Vagina (tissue), 2 donors: ENCODE measurements around the gene B3GNT7. TPM values are rescaled to one million over a fixed set of nuclear protein-coding genes. Genes with fewer than 3 reads are reported as not detected.

ENCODE experiments used
- DNase-seq, 2 donors: peaks; one replicate each; pipeline ENCODE4 v3.0.0-alpha.2; 2017; ENCODE audit errors: extremely low spot score in 2 of 2
- H3K27ac ChIP-seq: fragments of 200-600 bp; sonication (generic); one replicate; pipeline ENCODE4 v1.5.1; 2019
- H3K27me3 ChIP-seq: fragments of 200-600 bp; sonication (generic); one replicate; pipeline ENCODE4 v1.5.1; 2019
- H3K36me3 ChIP-seq, 2 donors: fragments of 200-600 bp; sonication (generic); one replicate each; pipeline ENCODE4 v1.5.1; 2017 to 2019
- H3K4me1 ChIP-seq: fragments of 200-600 bp; sonication (generic); one replicate; pipeline ENCODE4 v1.5.1; 2019
- H3K4me3 ChIP-seq, 2 donors: fragments of 200-600 bp; sonication (generic); 1 replicate in 1 of 2; 2 replicates in 1 of 2; pipeline ENCODE4 v1.5.1; 2016 to 2019
- H3K9me3 ChIP-seq: fragments of 200-600 bp; sonication (generic); one replicate; pipeline ENCODE4 v1.5.1; 2019
- CTCF ChIP-seq, 3 experiments: fragments of 450-650 bp in 2 of 3; fragments of 200-600 bp in 1 of 3; sonication (generic) in 1 of 3; IDR thresholded peaks; one replicate each; pipeline ENCODE4 v1.5.1; 2017 to 2019; ENCODE audit warnings: antibody characterized with exemption in 3 of 3, mild to moderate bottlenecking in 2 of 3, moderate library complexity in 2 of 3
- POLR2A ChIP-seq, 2 donors: fragments of 450-650 bp; IDR thresholded peaks; one replicate each; pipeline ENCODE4 v1.6.1; 2017; ENCODE audit warnings: antibody characterized with exemption in 2 of 2, mild to moderate bottlenecking in 2 of 2, moderate library complexity in 2 of 2
- POLR2AphosphoS5 ChIP-seq, 2 donors: sonication (generic); formaldehyde crosslinking; IDR thresholded peaks; one replicate each; pipeline ENCODE4 v1.9.0; 2017; ENCODE audit warnings: antibody characterized with exemption in 2 of 2, mild to moderate bottlenecking in 2 of 2, low read depth in 1 of 2; ENCODE audit not compliant: insufficient read depth in 1 of 2
- intact Hi-C: fragments of 100-400 bp; cut with DNase I; formaldehyde crosslinking; loops from one replicate; pipeline ENCODE4 v1.15.1; 2023
- total RNA-seq: library from RNA; depleted of rRNA; stranded (reverse); fragments of >200 nt; gene quantifications from one replicate; pipeline ENCODE4 v1.2.3, GENCODE V29; 2016

Gene B3GNT7
- total RNA-seq, 1 donor from 2014 or later: 7.1 TPM

GRCh38 chr2:231409776-231410175 lies 14.3 kb downstream of the B3GNT7 start:
- DNase-seq: no peak
- no peaks in the 10 kb centered on the region for H3K9me3 ChIP-seq
- TF ChIP-seq CTCF (IDR thresholded peaks at IDR 0.05) (no peak), POLR2A (IDR thresholded peaks at IDR 0.05) (no peak), POLR2AphosphoS5 (IDR thresholded peaks at IDR 0.05; ENCODE audit: insufficient read depth in 1 of 2, low read depth in 1 of 2) (no peak)
- H3K27ac ChIP-seq: no peak overlapping the region
- H3K4me3 ChIP-seq: no peak overlapping the region
- peaks cover 17% of the 10 kb centered on the region for H3K4me1 ChIP-seq
- no peaks in the 10 kb centered on the region for H3K27me3 ChIP-seq
- no peaks in the 10 kb centered on the region for H3K36me3 ChIP-seq
- intact Hi-C loops: loop anchor here (10.0 kb wide), 1 partner anchor 305 kb away; no protein-coding TSS in a partner anchor

GRCh38 chr2:231410293-231411004 lies 14.9 kb downstream of the B3GNT7 start:
- H3K9me3 ChIP-seq: no peaks in the 10 kb centered on the region
- H3K27ac ChIP-seq: no peak overlapping the region
- H3K4me3 ChIP-seq: no peak overlapping the region
- TF ChIP-seq CTCF (IDR thresholded peaks at IDR 0.05): no peak
- no peak for TF ChIP-seq POLR2AphosphoS5 (IDR thresholded peaks at IDR 0.05; ENCODE audit: insufficient read depth in 1 of 2, low read depth in 1 of 2)
- no peak for TF ChIP-seq POLR2A (IDR thresholded peaks at IDR 0.05)
- intact Hi-C loops: loop anchor here (10.0 kb wide), 1 partner anchor 306 kb away; no protein-coding TSS in a partner anchor
- H3K27me3 ChIP-seq: no peaks in the 10 kb centered on the region
- DNase-seq: no peak
- H3K36me3 ChIP-seq: no peaks in the 10 kb centered on the region
- H3K4me1 ChIP-seq: peaks cover 17% of the 10 kb centered on the region

DNA sequence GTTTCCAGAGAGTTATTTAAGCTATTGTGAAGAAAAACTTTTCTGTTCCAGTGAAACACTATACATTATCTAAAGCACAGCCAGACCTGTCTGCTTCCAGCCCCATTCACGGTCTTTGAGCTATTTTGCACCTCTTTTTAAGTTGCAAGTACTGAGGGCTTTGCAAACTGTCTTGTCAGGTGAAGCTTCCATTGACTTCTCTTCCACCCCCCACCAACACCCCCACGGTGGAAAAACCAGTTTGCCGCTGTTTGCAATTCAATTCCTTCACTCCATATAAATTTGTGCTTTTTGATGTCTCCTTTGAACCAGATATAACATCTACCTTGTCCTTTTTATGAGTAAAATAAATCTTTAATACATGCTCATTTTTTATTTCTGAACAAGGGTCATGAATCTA lies 15.7 kb downstream of the B3GNT7 start:
- no peaks in the 10 kb centered on the region for H3K27me3 ChIP-seq
- H3K4me3 ChIP-seq: no peak overlapping the region
- DNase-seq: no peak
- intact Hi-C loops: loop anchor here (10.0 kb wide), 1 partner anchor 306 kb away; no protein-coding TSS in a partner anchor
- H3K9me3 ChIP-seq: no peaks in the 10 kb centered on the region
- TF ChIP-seq POLR2A (IDR thresholded peaks at IDR 0.05) (no peak), CTCF (IDR thresholded peaks at IDR 0.05) (no peak), POLR2AphosphoS5 (IDR thresholded peaks at IDR 0.05; ENCODE audit: insufficient read depth in 1 of 2, low read depth in 1 of 2) (no peak)
- H3K36me3 ChIP-seq: no peaks in the 10 kb centered on the region
- peaks cover 17% of the 10 kb centered on the region for H3K4me1 ChIP-seq
- no peak overlapping the region for H3K27ac ChIP-seq

DNA sequence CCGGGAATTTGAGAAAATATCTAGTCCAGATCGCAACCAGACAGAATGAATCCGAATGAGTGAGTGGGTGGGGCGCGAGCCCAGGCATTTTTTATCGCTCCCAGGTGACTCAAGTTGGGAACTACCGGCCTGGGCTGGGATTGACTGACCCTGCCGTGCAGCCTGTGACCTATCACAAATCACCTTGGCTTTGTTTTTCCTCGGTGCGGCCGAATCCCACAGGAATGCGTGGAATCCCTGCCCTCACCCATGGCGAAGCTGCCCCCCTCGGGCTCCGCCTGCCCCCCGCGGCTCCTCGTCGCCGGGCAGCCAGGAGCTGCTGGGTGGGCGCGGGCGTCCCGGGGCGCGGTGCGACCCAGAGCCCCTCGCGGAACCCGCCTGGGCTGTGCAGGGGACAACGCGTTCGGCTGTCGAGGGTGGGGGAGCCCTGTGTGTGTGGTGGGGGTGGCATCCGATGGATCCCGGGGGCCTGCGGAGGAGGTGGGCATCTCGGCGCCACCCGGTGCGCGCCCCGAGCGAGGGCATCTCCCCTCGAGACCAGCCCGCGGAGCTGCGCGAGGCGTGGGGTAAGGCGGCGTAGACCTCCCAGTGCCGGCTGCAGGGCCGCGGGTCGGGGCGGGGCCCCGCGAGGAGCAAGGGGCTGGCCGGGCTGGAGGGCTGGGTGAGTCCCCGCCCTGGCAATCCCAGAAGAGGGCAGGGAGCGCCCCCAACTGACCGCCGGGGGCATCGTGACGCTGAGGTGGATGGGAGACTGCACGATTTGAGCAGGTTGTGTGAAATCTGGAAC lies 16.5 kb downstream of the B3GNT7 start:
- TF ChIP-seq CTCF (IDR thresholded peaks at IDR 0.05) (peak; percentile 19 to 73 (median 57)), POLR2AphosphoS5 (IDR thresholded peaks at IDR 0.05; ENCODE audit: insufficient read depth in 1 of 2, low read depth in 1 of 2) (no peak)
- peak overlapping the region; percentile 18 for H3K27ac ChIP-seq
- intact Hi-C loops: loop anchor here (10.0 kb wide), 1 partner anchor 307 kb away; no protein-coding TSS in a partner anchor
- no peaks in the 10 kb centered on the region for H3K36me3 ChIP-seq
- H3K4me3 ChIP-seq: peak overlapping the region; percentile 56 to 67
- H3K9me3 ChIP-seq: no peaks in the 10 kb centered on the region
- H3K4me1 ChIP-seq: peaks cover 17% of the 10 kb centered on the region
- DNase-seq: peak in 1 of 2 donors; percentile 86
- H3K27me3 ChIP-seq: no peaks in the 10 kb centered on the region
